SK-N-SH (cell line): ENCODE measurements around the gene POLA1.

ENCODE experiments used
- CTCF ChIP-seq: fragments of 200-600 bp; sonication (generic); IDR thresholded peaks from 2 replicates; pipeline ENCODE4 v1.6.1; 2017; ENCODE audit warnings: antibody characterized with exemption, mild to moderate bottlenecking, moderate library complexity
- ELF1 ChIP-seq: IDR thresholded peaks from 2 replicates; pipeline ENCODE4 v1.4.0; 2012
- GABPA ChIP-seq: IDR thresholded peaks from 2 replicates; pipeline ENCODE4 v1.4.0; 2012; ENCODE audit warnings: low read depth, mild to moderate bottlenecking
- NRF1 ChIP-seq: IDR thresholded peaks from 2 replicates; pipeline ENCODE4 v1.6.1; 2012; ENCODE audit warnings: low read depth, mild to moderate bottlenecking, low read length
- RAD21 ChIP-seq: IDR thresholded peaks from 2 replicates; pipeline ENCODE4 v1.6.1; 2012; ENCODE audit warnings: mild to moderate bottlenecking, low read length
- RCOR1 ChIP-seq: fragments of 150-350 bp; IDR thresholded peaks from 2 replicates; pipeline ENCODE4 v1.6.1; 2017; ENCODE audit warnings: antibody characterized with exemption, low read length
- TAF1 ChIP-seq: IDR thresholded peaks from 2 replicates; pipeline ENCODE4 v1.6.1; 2012; ENCODE audit warnings: low read depth, mild to moderate bottlenecking, low read length, moderate library complexity, borderline replicate concordance

GRCh38 chrX:25022499-25023325 lies 329.0 kb downstream of the POLA1 start:
- TF ChIP-seq NRF1 (no peak), CTCF (no peak), GABPA (no peak), RAD21 (no peak), TAF1 (no peak), RCOR1 (no peak), ELF1 (no peak)
